ENCODE measurements around the gene TAF1L.

Gene TAF1L, protein sequence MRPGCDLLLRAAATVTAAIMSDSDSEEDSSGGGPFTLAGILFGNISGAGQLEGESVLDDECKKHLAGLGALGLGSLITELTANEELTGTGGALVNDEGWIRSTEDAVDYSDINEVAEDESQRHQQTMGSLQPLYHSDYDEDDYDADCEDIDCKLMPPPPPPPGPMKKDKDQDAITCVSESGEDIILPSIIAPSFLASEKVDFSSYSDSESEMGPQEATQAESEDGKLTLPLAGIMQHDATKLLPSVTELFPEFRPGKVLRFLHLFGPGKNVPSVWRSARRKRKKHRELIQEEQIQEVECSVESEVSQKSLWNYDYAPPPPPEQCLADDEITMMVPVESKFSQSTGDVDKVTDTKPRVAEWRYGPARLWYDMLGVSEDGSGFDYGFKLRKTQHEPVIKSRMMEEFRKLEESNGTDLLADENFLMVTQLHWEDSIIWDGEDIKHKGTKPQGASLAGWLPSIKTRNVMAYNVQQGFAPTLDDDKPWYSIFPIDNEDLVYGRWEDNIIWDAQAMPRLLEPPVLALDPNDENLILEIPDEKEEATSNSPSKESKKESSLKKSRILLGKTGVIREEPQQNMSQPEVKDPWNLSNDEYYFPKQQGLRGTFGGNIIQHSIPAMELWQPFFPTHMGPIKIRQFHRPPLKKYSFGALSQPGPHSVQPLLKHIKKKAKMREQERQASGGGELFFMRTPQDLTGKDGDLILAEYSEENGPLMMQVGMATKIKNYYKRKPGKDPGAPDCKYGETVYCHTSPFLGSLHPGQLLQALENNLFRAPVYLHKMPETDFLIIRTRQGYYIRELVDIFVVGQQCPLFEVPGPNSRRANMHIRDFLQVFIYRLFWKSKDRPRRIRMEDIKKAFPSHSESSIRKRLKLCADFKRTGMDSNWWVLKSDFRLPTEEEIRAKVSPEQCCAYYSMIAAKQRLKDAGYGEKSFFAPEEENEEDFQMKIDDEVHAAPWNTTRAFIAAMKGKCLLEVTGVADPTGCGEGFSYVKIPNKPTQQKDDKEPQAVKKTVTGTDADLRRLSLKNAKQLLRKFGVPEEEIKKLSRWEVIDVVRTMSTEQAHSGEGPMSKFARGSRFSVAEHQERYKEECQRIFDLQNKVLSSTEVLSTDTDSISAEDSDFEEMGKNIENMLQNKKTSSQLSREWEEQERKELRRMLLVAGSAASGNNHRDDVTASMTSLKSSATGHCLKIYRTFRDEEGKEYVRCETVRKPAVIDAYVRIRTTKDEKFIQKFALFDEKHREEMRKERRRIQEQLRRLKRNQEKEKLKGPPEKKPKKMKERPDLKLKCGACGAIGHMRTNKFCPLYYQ (N-terminal part only)

GRCh38 chr9:32635362-32635761, at the start of gene TAF1L:
TSS of gene TAF1L (minus strand) at chr9:32635669. CDS start at chr9:32635579, 90 bp downstream.
- Histone ChIP-seq H3K4me3 (ENCODE audit: low read depth, low read length) (no peak within 1 kb of the TSS), H3K9ac (no peak within 1 kb of the TSS), H3K4me2 (ENCODE audit: low read length) (no peak within 1 kb of the TSS), H2AFZ (no peak within 1 kb of the TSS), H3K36me3 (ENCODE audit: control insufficient read depth, insufficient read depth, low read length) (no peaks in the 10 kb centered on the region), H3K4me1 (no peaks in the 10 kb centered on the region), H3K27me3 (ENCODE audit: control insufficient read depth, insufficient read depth, low read length) (no peaks in the 10 kb centered on the region), H3K27ac (no peak within 1 kb of the TSS), H3K79me2 (no peaks in the 10 kb centered on the region), H3K9me3 (ENCODE audit: control insufficient read depth, low read length) (no peaks in the 10 kb centered on the region)
- TF ChIP-seq, protein P1, sequence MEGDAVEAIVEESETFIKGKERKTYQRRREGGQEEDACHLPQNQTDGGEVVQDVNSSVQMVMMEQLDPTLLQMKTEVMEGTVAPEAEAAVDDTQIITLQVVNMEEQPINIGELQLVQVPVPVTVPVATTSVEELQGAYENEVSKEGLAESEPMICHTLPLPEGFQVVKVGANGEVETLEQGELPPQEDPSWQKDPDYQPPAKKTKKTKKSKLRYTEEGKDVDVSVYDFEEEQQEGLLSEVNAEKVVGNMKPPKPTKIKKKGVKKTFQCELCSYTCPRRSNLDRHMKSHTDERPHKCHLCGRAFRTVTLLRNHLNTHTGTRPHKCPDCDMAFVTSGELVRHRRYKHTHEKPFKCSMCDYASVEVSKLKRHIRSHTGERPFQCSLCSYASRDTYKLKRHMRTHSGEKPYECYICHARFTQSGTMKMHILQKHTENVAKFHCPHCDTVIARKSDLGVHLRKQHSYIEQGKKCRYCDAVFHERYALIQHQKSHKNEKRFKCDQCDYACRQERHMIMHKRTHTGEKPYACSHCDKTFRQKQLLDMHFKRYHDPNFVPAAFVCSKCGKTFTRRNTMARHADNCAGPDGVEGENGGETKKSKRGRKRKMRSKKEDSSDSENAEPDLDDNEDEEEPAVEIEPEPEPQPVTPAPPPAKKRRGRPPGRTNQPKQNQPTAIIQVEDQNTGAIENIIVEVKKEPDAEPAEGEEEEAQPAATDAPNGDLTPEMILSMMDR (IDR thresholded peaks at IDR 0.05), result no peak

DNA sequence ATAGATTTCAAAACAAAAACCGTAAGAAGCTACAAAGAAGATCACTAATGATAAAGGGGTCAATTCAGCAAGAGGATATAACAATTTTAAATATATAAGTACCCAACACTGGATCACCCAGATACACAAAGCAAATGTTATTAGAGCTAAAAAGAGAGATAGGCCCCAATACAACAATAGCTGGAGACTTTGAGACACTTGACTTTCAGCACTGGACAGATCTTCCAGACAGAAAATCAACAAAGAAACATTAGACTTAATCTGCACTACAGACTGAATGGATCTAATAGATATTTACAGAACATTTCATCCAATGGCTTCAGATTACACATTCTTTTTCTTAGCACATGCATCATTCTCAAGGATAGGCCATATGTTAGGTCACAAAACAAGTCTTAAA, 46.3 kb upstream of the TAF1L start:
- Histone ChIP-seq H3K4me3 (ENCODE audit: low read depth, low read length) (no peak overlapping the region), H3K79me2 (no peaks in the 10 kb centered on the region), H2AFZ (no peak overlapping the region), H3K27ac (no peak overlapping the region), H3K4me2 (ENCODE audit: low read length) (no peak overlapping the region), H3K27me3 (ENCODE audit: control insufficient read depth, insufficient read depth, low read length) (no peaks in the 10 kb centered on the region), H3K36me3 (ENCODE audit: control insufficient read depth, insufficient read depth, low read length) (no peaks in the 10 kb centered on the region), H3K9ac (no peak overlapping the region), H3K4me1 (no peaks in the 10 kb centered on the region), H3K9me3 (ENCODE audit: control insufficient read depth, low read length) (no peaks in the 10 kb centered on the region)
- TF ChIP-seq, protein P1 (IDR thresholded peaks at IDR 0.05), result no peak

- Histone ChIP-seq H3K27me3 (ENCODE audit: control insufficient read depth, insufficient read depth, low read length) (no peaks in the 10 kb centered on the region), H2AFZ (no peak overlapping the region), H3K9ac (no peak overlapping the region), H3K27ac (no peak overlapping the region), H3K79me2 (no peaks in the 10 kb centered on the region), H3K4me1 (no peaks in the 10 kb centered on the region), H3K4me3 (ENCODE audit: low read depth, low read length) (no peak overlapping the region), H3K9me3 (ENCODE audit: control insufficient read depth, low read length) (no peaks in the 10 kb centered on the region), H3K36me3 (ENCODE audit: control insufficient read depth, insufficient read depth, low read length) (no peaks in the 10 kb centered on the region), H3K4me2 (ENCODE audit: low read length) (no peak overlapping the region)
- TF ChIP-seq, protein P1 (IDR thresholded peaks at IDR 0.05), result no peak
Measured at GRCh38 chr9:32677931-32678330, 42.5 kb upstream of the TAF1L start.

GRCh38 chr9:32672469-32672868, 37.0 kb upstream of the TAF1L start:
- H3K36me3 ChIP-seq (ENCODE audit: control insufficient read depth, insufficient read depth, low read length), result no peaks in the 10 kb centered on the region
- H3K27ac ChIP-seq, result no peak overlapping the region
- no peak overlapping the region for H3K4me2 ChIP-seq (ENCODE audit: low read length)
- no peak overlapping the region for H3K9ac ChIP-seq
- H3K79me2 ChIP-seq, result no peaks in the 10 kb centered on the region
- no peaks in the 10 kb centered on the region for H3K27me3 ChIP-seq (ENCODE audit: control insufficient read depth, insufficient read depth, low read length)
- H3K4me3 ChIP-seq (ENCODE audit: low read depth, low read length), result no peak overlapping the region
- no peaks in the 10 kb centered on the region for H3K9me3 ChIP-seq (ENCODE audit: control insufficient read depth, low read length)
- TF ChIP-seq, protein P1 (IDR thresholded peaks at IDR 0.05), result no peak
- H2AFZ ChIP-seq, result no peak overlapping the region
- no peaks in the 10 kb centered on the region for H3K4me1 ChIP-seq

Measured in parathyroid adenoma (tissue), 2 donors.